ENCODE measurements around the gene DBF4B. TPM values are rescaled to one million over a fixed set of nuclear protein-coding genes. Genes with fewer than 3 reads are reported as not detected.

The DBF4B gene
- polyA plus RNA-seq, 1 of the 3 experiments (the other 2 are of a cell fraction) = 8.3 TPM

DNA sequence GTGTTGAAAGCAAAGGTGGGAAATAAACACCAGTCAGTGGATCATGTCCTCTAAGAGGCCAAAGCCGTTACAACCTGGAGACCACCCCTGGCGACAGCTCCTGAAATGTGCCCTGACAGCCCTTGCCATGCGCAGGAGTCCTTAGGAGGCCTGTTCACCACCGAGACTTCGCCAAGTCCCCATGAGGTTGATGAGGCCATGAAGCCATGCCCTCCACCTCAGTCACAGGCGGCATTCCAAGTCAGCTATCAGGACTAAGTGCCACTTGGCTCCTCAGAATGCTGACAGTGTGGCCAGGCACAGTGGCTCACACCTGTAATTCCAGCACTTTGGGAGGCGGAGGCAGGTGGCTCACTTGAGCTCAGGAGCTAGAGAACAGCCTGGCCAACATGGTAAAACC is 77.5 kb downstream of the DBF4B start:
- ChIA-PET POLR2A (no interaction called here), CTCF (interaction anchor here (0.8 to 17.7 kb wide), 7 partner anchors 9 to 93 kb away, joined by 3 to 420 read pairs (median 3); no protein-coding TSS in a partner anchor)
- peaks cover 0 to 11% of the 10 kb centered on the region in 2 experiments; a peak in 1 of 4 replicates for H3K4me1 ChIP-seq (ENCODE audit: control insufficient read depth in 1 of 2, insufficient read depth in 2 of 2, low read depth in 1 of 2, low read length in 1 of 2)
- no peaks in the 10 kb centered on the region for H3K9me2 ChIP-seq
- no peaks in the 10 kb centered on the region for H3K9me3 ChIP-seq
- TF ChIP-seq MEF2A (IDR thresholded peaks at IDR 0.05; ENCODE audit: borderline replicate concordance, low read depth) (no peak), FOXM1 (IDR thresholded peaks at IDR 0.05; ENCODE audit: low read depth) (no peak), GATA2 (CRISPR knock-in tag; IDR thresholded peaks at IDR 0.05) (no peak), RAD21 (IDR thresholded peaks at IDR 0.05; ENCODE audit: low read length) (no peak), FOSL2 (IDR thresholded peaks at IDR 0.05; ENCODE audit: borderline replicate concordance, low read depth) (no peak), EP300 (IDR thresholded peaks at IDR 0.05; ENCODE audit: borderline replicate concordance in 1 of 2, low read depth in 1 of 2, low read length in 1 of 2) (no peak), RCOR1 (IDR thresholded peaks at IDR 0.05; ENCODE audit: low read length) (no peak)
- H3K9ac ChIP-seq = no peak overlapping the region
- no peak overlapping the region for H3K4me2 ChIP-seq
- H3K27ac ChIP-seq (ENCODE audit: low read depth in 2 of 2, low read length in 1 of 2) = no peak overlapping the region
- DNase-seq = no peak
- H3K79me2 ChIP-seq (ENCODE audit: insufficient read depth) = no peaks in the 10 kb centered on the region
- H3F3A ChIP-seq (replicated peaks; ENCODE audit: insufficient read depth) = no peaks in the 10 kb centered on the region
- H3K4me3 ChIP-seq (ENCODE audit: low read depth in 2 of 2, low read length in 1 of 2) = no peak overlapping the region
- no peak overlapping the region for H2AFZ ChIP-seq (ENCODE audit: low read depth)
- H3K36me3 ChIP-seq (replicated peaks in 1 of 2; ENCODE audit: control insufficient read depth in 1 of 2, insufficient read depth in 2 of 2, low read length in 1 of 2) = no peaks in the 10 kb centered on the region
- no peaks in the 10 kb centered on the region for H4K20me1 ChIP-seq (ENCODE audit: insufficient read depth)
- WGBS (ENCODE audit: low lambda C conversion rate) = 92% methylated on average over 4 of the region's 7 CpGs
- no peaks in the 10 kb centered on the region for H3K27me3 ChIP-seq (ENCODE audit: insufficient read depth)

DNA sequence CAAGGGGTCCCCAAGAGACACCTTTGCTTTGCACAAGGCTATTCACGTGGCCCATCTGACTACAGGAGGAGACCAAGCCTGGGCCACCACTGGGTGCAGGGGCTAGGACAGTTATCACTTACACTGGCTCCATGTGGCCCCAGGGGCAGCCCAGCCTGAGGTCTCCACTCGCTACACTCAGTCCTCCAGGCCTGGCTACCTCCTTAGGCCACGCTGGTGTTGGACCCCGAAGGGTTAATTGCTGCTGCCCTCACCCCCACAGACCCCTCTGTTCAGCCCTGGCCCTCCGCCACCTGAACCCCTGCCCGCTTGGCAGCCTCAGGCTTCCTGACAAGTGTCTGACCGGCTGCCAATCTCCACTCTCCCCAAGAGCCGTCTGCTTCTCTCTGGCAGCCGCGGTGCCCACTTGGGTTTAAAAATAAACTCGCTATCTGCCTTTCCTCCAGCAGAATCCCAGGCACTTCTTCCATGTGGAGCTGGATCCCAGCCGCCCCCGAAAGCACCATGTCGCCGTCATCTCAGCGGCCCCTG is 78.2 kb downstream of the DBF4B start:
- no peak overlapping the region for H2AFZ ChIP-seq (ENCODE audit: low read depth)
- POLR2A ChIA-PET = no interaction called here
- H3K4me3 ChIP-seq (ENCODE audit: low read depth in 2 of 2, low read length in 1 of 2) = no peak overlapping the region
- WGBS (ENCODE audit: low lambda C conversion rate) = 53% methylated on average over 14 of the region's 16 CpGs
- H3K9me3 ChIP-seq = no peaks in the 10 kb centered on the region
- CTCF ChIA-PET = interaction anchor here (0.9 to 17.7 kb wide), 6 partner anchors 8 to 92 kb away, joined by 3 to 420 read pairs (median 4); no protein-coding TSS in a partner anchor
- H3K9me2 ChIP-seq = no peaks in the 10 kb centered on the region
- no peak for DNase-seq
- TF ChIP-seq RCOR1 (IDR thresholded peaks at IDR 0.05; ENCODE audit: low read length) = no peak
- no peak for TF ChIP-seq RFX5 (IDR thresholded peaks at IDR 0.05; ENCODE audit: low read length)
- TF ChIP-seq, protein P1, sequence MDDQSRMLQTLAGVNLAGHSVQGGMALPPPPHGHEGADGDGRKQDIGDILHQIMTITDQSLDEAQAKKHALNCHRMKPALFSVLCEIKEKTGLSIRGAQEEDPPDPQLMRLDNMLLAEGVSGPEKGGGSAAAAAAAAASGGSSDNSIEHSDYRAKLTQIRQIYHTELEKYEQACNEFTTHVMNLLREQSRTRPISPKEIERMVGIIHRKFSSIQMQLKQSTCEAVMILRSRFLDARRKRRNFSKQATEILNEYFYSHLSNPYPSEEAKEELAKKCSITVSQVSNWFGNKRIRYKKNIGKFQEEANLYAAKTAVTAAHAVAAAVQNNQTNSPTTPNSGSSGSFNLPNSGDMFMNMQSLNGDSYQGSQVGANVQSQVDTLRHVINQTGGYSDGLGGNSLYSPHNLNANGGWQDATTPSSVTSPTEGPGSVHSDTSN (IDR thresholded peaks at IDR 0.05) = no peak
- TF ChIP-seq MEF2A (IDR thresholded peaks at IDR 0.05; ENCODE audit: borderline replicate concordance, low read depth) = no peak
- TF ChIP-seq EP300 (IDR thresholded peaks at IDR 0.05; ENCODE audit: borderline replicate concordance in 1 of 2, low read depth in 1 of 2, low read length in 1 of 2) = no peak
- TF ChIP-seq, protein P2, sequence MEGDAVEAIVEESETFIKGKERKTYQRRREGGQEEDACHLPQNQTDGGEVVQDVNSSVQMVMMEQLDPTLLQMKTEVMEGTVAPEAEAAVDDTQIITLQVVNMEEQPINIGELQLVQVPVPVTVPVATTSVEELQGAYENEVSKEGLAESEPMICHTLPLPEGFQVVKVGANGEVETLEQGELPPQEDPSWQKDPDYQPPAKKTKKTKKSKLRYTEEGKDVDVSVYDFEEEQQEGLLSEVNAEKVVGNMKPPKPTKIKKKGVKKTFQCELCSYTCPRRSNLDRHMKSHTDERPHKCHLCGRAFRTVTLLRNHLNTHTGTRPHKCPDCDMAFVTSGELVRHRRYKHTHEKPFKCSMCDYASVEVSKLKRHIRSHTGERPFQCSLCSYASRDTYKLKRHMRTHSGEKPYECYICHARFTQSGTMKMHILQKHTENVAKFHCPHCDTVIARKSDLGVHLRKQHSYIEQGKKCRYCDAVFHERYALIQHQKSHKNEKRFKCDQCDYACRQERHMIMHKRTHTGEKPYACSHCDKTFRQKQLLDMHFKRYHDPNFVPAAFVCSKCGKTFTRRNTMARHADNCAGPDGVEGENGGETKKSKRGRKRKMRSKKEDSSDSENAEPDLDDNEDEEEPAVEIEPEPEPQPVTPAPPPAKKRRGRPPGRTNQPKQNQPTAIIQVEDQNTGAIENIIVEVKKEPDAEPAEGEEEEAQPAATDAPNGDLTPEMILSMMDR (IDR thresholded peaks at IDR 0.05) = no peak
- no peak for TF ChIP-seq SIN3A (IDR thresholded peaks at IDR 0.05; ENCODE audit: borderline replicate concordance, low read depth, low read length)
- TF ChIP-seq TCF12 (IDR thresholded peaks at IDR 0.05) = no peak
- no peak for TF ChIP-seq RAD21 (IDR thresholded peaks at IDR 0.05; ENCODE audit: low read length)
- TF ChIP-seq RXRA (IDR thresholded peaks at IDR 0.05; ENCODE audit: borderline replicate concordance, low read depth) = no peak
- no peak for TF ChIP-seq EZH2phosphoT487 (IDR thresholded peaks at IDR 0.05; ENCODE audit: borderline replicate concordance, low read depth)
- TF ChIP-seq, protein P3, sequence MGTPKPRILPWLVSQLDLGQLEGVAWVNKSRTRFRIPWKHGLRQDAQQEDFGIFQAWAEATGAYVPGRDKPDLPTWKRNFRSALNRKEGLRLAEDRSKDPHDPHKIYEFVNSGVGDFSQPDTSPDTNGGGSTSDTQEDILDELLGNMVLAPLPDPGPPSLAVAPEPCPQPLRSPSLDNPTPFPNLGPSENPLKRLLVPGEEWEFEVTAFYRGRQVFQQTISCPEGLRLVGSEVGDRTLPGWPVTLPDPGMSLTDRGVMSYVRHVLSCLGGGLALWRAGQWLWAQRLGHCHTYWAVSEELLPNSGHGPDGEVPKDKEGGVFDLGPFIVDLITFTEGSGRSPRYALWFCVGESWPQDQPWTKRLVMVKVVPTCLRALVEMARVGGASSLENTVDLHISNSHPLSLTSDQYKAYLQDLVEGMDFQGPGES (IDR thresholded peaks at IDR 0.05; ENCODE audit: low read depth, low read length) = no peak
- TF ChIP-seq GATA2 (CRISPR knock-in tag; IDR thresholded peaks at IDR 0.05) = no peak
- no peaks in the 10 kb centered on the region for H4K20me1 ChIP-seq (ENCODE audit: insufficient read depth)
- no peak overlapping the region for H3K27ac ChIP-seq (ENCODE audit: low read depth in 2 of 2, low read length in 1 of 2)
- no peak overlapping the region for H3K9ac ChIP-seq
- H3K79me2 ChIP-seq (ENCODE audit: insufficient read depth) = no peaks in the 10 kb centered on the region
- no peaks in the 10 kb centered on the region for H3K36me3 ChIP-seq (replicated peaks in 1 of 2; ENCODE audit: control insufficient read depth in 1 of 2, insufficient read depth in 2 of 2, low read length in 1 of 2)
- no peak overlapping the region for H3K4me2 ChIP-seq
- no peaks in the 10 kb centered on the region for H3F3A ChIP-seq (replicated peaks; ENCODE audit: insufficient read depth)
- H3K4me1 ChIP-seq (ENCODE audit: control insufficient read depth in 1 of 2, insufficient read depth in 2 of 2, low read depth in 1 of 2, low read length in 1 of 2) = peaks cover 0 to 11% of the 10 kb centered on the region in 2 experiments; a peak in 1 of 4 replicates
- H3K27me3 ChIP-seq (ENCODE audit: insufficient read depth) = no peaks in the 10 kb centered on the region
